IMR-90 (cell line): Measurements from ENCODE around the gene ANKRD40. TPM values are rescaled to one million over a fixed set of nuclear protein-coding genes. Genes with fewer than 3 reads are reported as not detected.
A peak's percentile ranks its signal among the peaks of the same experiment; 100 is the strongest.

ENCODE experiments used
- ATAC-seq: fragments of 200-7000 bp; cut with Tn5 transposase; 2 replicates; pipeline ENCODE4 v1.9.1; 2020; ENCODE audit warnings: low read depth, mild to moderate bottlenecking, moderate library complexity
- BruUV-seq: library from RNA; stranded (reverse); fragments of 400-500 nt; replicated peaks from 2 replicates; lab custom pipeline; 2021; lab: Mats Ljungman, UMichigan
- CTCF ChIA-PET: fragments of 300-600 bp; formaldehyde crosslinking; extraction: SDS; loops from one replicate; lab custom pipeline; 2021; ENCODE audit warnings: antibody characterized with exemption; lab: Yijun Ruan, JAX
- POLR2A ChIA-PET: fragments of 300-600 bp; sonication (Branson Sonifier 250); formaldehyde crosslinking; loops from one replicate; lab custom pipeline; 2022; ENCODE audit warnings: antibody characterized with exemption; ENCODE audit not compliant: unreplicated experiment; lab: Charles Lee
- DNase-seq: peaks from one replicate; pipeline ENCODE4 v3.0.0; 2013
- H2AFZ ChIP-seq: replicated peaks from 2 replicates; pipeline ENCODE3; 2013; ENCODE audit warnings: low read length, mild to moderate bottlenecking; ENCODE audit not compliant: poor library complexity
- H2AK5ac ChIP-seq: 2 replicates; pipeline ENCODE4 v1.6.1; 2013; ENCODE audit warnings: low read depth, low read length, inconsistent platforms
- H2AK9ac ChIP-seq: replicated peaks from 2 replicates; pipeline ENCODE3; 2013; ENCODE audit warnings: mild to moderate bottlenecking, low read depth, low read length, moderate library complexity; ENCODE audit not compliant: poor library complexity
- H2BK120ac ChIP-seq: 2 replicates; pipeline ENCODE4 v1.6.1; 2013; ENCODE audit warnings: low read depth, low read length, inconsistent platforms
- H2BK15ac ChIP-seq: 3 replicates; pipeline ENCODE4 v1.6.1; 2013; ENCODE audit warnings: low read depth, low read length, inconsistent platforms
- H2BK20ac ChIP-seq: 2 replicates; pipeline ENCODE4 v1.6.1; 2013; ENCODE audit warnings: low read depth, mild to moderate bottlenecking, inconsistent platforms, low read length, moderate library complexity
- H2BK5ac ChIP-seq: 2 replicates; pipeline ENCODE4 v1.6.1; 2013; ENCODE audit warnings: mild to moderate bottlenecking, low read depth, low read length, inconsistent platforms; ENCODE audit not compliant: poor library complexity, severe bottlenecking
- H3K14ac ChIP-seq: replicated peaks from 2 replicates; pipeline ENCODE4 v1.6.1; 2013; ENCODE audit warnings: low read depth, low read length, inconsistent platforms
- H3K18ac ChIP-seq: 2 replicates; pipeline ENCODE4 v1.6.1; 2013; ENCODE audit warnings: low read depth, low read length, control low read depth
- H3K23ac ChIP-seq: 2 replicates; pipeline ENCODE4 v1.6.1; 2013; ENCODE audit warnings: low read depth, low read length, inconsistent platforms
- H3K27ac ChIP-seq: 2 replicates; pipeline ENCODE4 v1.5.1; 2013; ENCODE audit warnings: mild to moderate bottlenecking, control low read depth, low read length; ENCODE audit not compliant: insufficient read depth
- H3K27me3 ChIP-seq: 2 replicates; pipeline ENCODE4 v1.6.1; 2013; ENCODE audit warnings: low read length; ENCODE audit not compliant: control insufficient read depth, insufficient read depth
- H3K36me3 ChIP-seq: 2 replicates; pipeline ENCODE4 v1.6.1; 2013; ENCODE audit warnings: low read length, mixed read lengths; ENCODE audit not compliant: control insufficient read depth, insufficient read depth
- H3K4ac ChIP-seq: 2 replicates; pipeline ENCODE4 v1.6.1; 2013; ENCODE audit warnings: low read depth, low read length, inconsistent platforms
- H3K4me1 ChIP-seq: 2 replicates; pipeline ENCODE4 v1.6.1; 2013; ENCODE audit warnings: low read length, mixed read lengths; ENCODE audit not compliant: control insufficient read depth, insufficient read depth
- H3K4me2 ChIP-seq: 2 replicates; pipeline ENCODE4 v1.6.1; 2013; ENCODE audit warnings: low read depth, mild to moderate bottlenecking, control low read depth, low read length, moderate library complexity
- H3K4me3 ChIP-seq: 2 replicates; pipeline ENCODE4 v1.5.1; 2013; ENCODE audit warnings: low read depth, mild to moderate bottlenecking, control low read depth, low read length, moderate library complexity; ENCODE audit not compliant: insufficient read depth
- H3K56ac ChIP-seq: 2 replicates; pipeline ENCODE4 v1.6.1; 2013; ENCODE audit warnings: low read length, inconsistent platforms; ENCODE audit not compliant: insufficient read depth; ENCODE audit errors: extremely low read depth
- H3K79me1 ChIP-seq, 2 experiments: 2 replicates each; pipeline ENCODE4 v1.6.1; 2013; ENCODE audit warnings: low read length in 2 of 2, inconsistent platforms in 1 of 2, low read depth in 1 of 2
- H3K9ac ChIP-seq: 2 replicates; pipeline ENCODE4 v1.6.1; 2013; ENCODE audit warnings: low read depth, low read length, control low read depth
- H3K9me1 ChIP-seq: 2 replicates; pipeline ENCODE4 v1.6.1; 2013; ENCODE audit warnings: low read length, inconsistent platforms; ENCODE audit not compliant: insufficient read depth
- H3K9me3 ChIP-seq: 2 replicates; pipeline ENCODE4 v1.6.1; 2013; ENCODE audit warnings: low read length; ENCODE audit not compliant: control insufficient read depth, insufficient read depth
- H4K20me1 ChIP-seq: 2 replicates; pipeline ENCODE4 v1.6.1; 2013; ENCODE audit warnings: low read length, inconsistent platforms; ENCODE audit not compliant: insufficient read depth
- H4K5ac ChIP-seq: 2 replicates; pipeline ENCODE4 v1.6.1; 2013; ENCODE audit warnings: mild to moderate bottlenecking, low read depth, low read length, control low read depth
- H4K8ac ChIP-seq, 2 experiments: 2 replicates each; pipeline ENCODE4 v1.6.1; 2013; ENCODE audit warnings: low read depth in 2 of 2, low read length in 2 of 2, control low read depth in 1 of 2, inconsistent platforms in 1 of 2
- H4K91ac ChIP-seq: 2 replicates; pipeline ENCODE4 v1.6.1; 2013; ENCODE audit warnings: low read depth, low read length, inconsistent platforms; ENCODE audit not compliant: insufficient read depth
- FOS ChIP-seq: fragments of 150-350 bp; IDR thresholded peaks from 2 replicates; pipeline ENCODE4 v1.6.1; 2016; ENCODE audit warnings: low read depth, low read length
- SMC3 ChIP-seq: fragments of 150-350 bp; IDR thresholded peaks from 2 replicates; pipeline ENCODE4 v1.6.1; 2016; ENCODE audit warnings: low read depth, mild to moderate bottlenecking, antibody characterized with exemption, low read length, moderate library complexity
- WGBS, 2 experiments: methylation state at CpG; one replicate each; pipeline versions ENCODE4 v1.1.5 to v1.1.7; 2013; ENCODE audit warnings: missing lambda C conversion rate in 2 of 2; ENCODE audit not compliant: insufficient read length in 1 of 2; ENCODE audit errors: extremely low coverage in 2 of 2; 5-methylcytosine and 5-hydroxymethylcytosine counted together
- dilution Hi-C: fragments of 300-500 bp; cut with HindIII; formaldehyde crosslinking; loops from one replicate; pipeline ENCODE4 v1.14.3; 2018; ENCODE audit warnings: low sequenced_read_pairs; ENCODE audit not compliant: unreplicated experiment
- in situ Hi-C: fragments of 300-500 bp; cut with MboI; formaldehyde crosslinking; loops from 3 replicates; pipeline ENCODE4 v1.14.3; 2019; ENCODE audit warnings: low sequenced_read_pairs, inconsistent platforms, mixed read lengths
- intact Hi-C: fragments of 100-400 bp; cut with micrococcal nuclease; formaldehyde crosslinking; loops from 2 replicates; pipeline ENCODE4 v1.10.0; 2022
- polyA plus RNA-seq, 3 experiments: library from polyadenylated mRNA; depleted of rRNA; stranded (reverse); fragments of >200 nt; gene quantifications; 2 replicates each; pipeline ENCODE4 v1.2.3, GENCODE V29; 2012; ENCODE audit warnings: low replicate concordance in 1 of 3
- total RNA-seq: library from RNA; depleted of rRNA; stranded (reverse); fragments of >200 nt; gene quantifications from 2 replicates; pipeline ENCODE4 v1.2.3, GENCODE V29; 2012

Gene ANKRD40
- total and polyA plus RNA-seq, 2 of the 4 experiments (the other 2 are of a cell fraction), result 23.4 to 35.8 TPM

GRCh38 chr17:50664788-50665458, 42.8 kb downstream of the ANKRD40 start:
- peaks cover 0 to 26% of the 10 kb centered on the region in 2 experiments; a peak in 2 of 4 replicates for H3K79me1 ChIP-seq
- H3K4me3 ChIP-seq, result no peak overlapping the region
- H3K56ac ChIP-seq, result no peak overlapping the region
- H3K4me1 ChIP-seq, result peaks cover 35% of the 10 kb centered on the region
- no peaks in the 10 kb centered on the region for H4K20me1 ChIP-seq
- H3K4me2 ChIP-seq, result no peak overlapping the region
- peak overlapping the region; percentile 15; the same call in 1 of the 2 replicates for H3K4ac ChIP-seq
- H3K18ac ChIP-seq, result no peak overlapping the region
- dilution Hi-C loops, result no loop called here
- no peak for TF ChIP-seq SMC3
- TF ChIP-seq FOS, result no peak
- peak overlapping the region; percentile 10; the same call in 1 of the 3 replicates for H2BK15ac ChIP-seq
- no peaks in the 10 kb centered on the region for H3K27me3 ChIP-seq
- H3K9me3 ChIP-seq, result no peaks in the 10 kb centered on the region
- intact Hi-C loops, result no loop called here
- H3K9ac ChIP-seq, result no peak overlapping the region
- ATAC-seq (no peak), DNase-seq (no peak)
- no peaks in the 10 kb centered on the region for H3K36me3 ChIP-seq
- no peak overlapping the region for H3K23ac ChIP-seq
- WGBS, 2 experiments, result 97% methylated on average over 5 of the region's 12 CpGs; no CpG with 5 or more reads in 1 of the 2 experiments
- no TSS peak for BruUV-seq
- H4K5ac ChIP-seq, result no peak overlapping the region
- no peak overlapping the region for H3K14ac ChIP-seq
- H2BK120ac ChIP-seq, result peak overlapping the region; percentile 19; the same call in 1 of the 2 replicates
- H2BK20ac ChIP-seq, result peak overlapping the region; percentile 30
- peak overlapping the region; percentile 56 for H2AK5ac ChIP-seq
- no peak overlapping the region for H2AK9ac ChIP-seq
- H2AFZ ChIP-seq, result no peak overlapping the region
- ChIA-PET CTCF (no interaction called here), POLR2A (no interaction called here)
- H4K8ac ChIP-seq, result no peak overlapping the region
- H3K9me1 ChIP-seq, result peaks cover 48% of the 10 kb centered on the region
- in situ Hi-C loops, result no loop called here
- no peak overlapping the region for H4K91ac ChIP-seq
- H3K27ac ChIP-seq, result no peak overlapping the region
- no peak overlapping the region for H2BK5ac ChIP-seq
